HCT116 (cell line): ENCODE data around the gene OXGR1. TPM values are rescaled to one million over a fixed set of nuclear protein-coding genes. Genes with fewer than 3 reads are reported as not detected.

Experiments
- ATAC-seq: fragments of 200-7000 bp; cut with Tn5 transposase; 2 replicates; pipeline ENCODE4 v1.9.1; 2020; ENCODE audit warnings: mild to moderate bottlenecking, moderate library complexity
- BruUV-seq: library from RNA; stranded (reverse); fragments of 400-500 nt; replicated peaks from 2 replicates; lab custom pipeline; 2021; lab: Mats Ljungman, UMichigan
- CTCF ChIA-PET: fragments of 300-600 bp; sonication (Branson Sonifier 250); formaldehyde crosslinking; loops from one replicate; lab custom pipeline; 2021; ENCODE audit warnings: antibody characterized with exemption; lab: Charles Lee
- POLR2A ChIA-PET: fragments of 300-600, 350-600 bp; sonication (Branson Sonifier 250); formaldehyde crosslinking; loops from one replicate; lab custom pipeline; 2021; ENCODE audit warnings: antibody characterized with exemption; lab: Charles Lee
- RAD21 ChIA-PET, 2 experiments: fragments of 300-600 bp; sonication (Branson Sonifier 250); formaldehyde crosslinking; loops; one replicate each; lab custom pipeline; 2023; ENCODE audit warnings: low total read pairs in 2 of 2; ENCODE audit not compliant: uncharacterized antibody in 2 of 2, unreplicated experiment in 2 of 2, low non-redundant PET in 1 of 2; lab: Charles Lee
- DNase-seq: peaks from one replicate; pipeline ENCODE4 v3.0.0-alpha.2; 2010; ENCODE audit warnings: low read depth, low spot score
- H2AFZ ChIP-seq: fragments of 200-600 bp; shearing (Covaris generic), sonication (generic); 2 replicates; pipeline ENCODE4 v1.6.1; 2017; ENCODE audit warnings: low read depth, mixed run types, mixed read lengths, antibody characterized with exemption, low read length; ENCODE audit not compliant: poor library complexity, severe bottlenecking
- H3K27ac ChIP-seq: 2 replicates; pipeline ENCODE4 v1.5.1; 2012; ENCODE audit warnings: low read depth, low read length
- H3K27me3 ChIP-seq: fragments of 200-600 bp; sonication (generic); 2 replicates; pipeline ENCODE4 v1.6.1; 2016; ENCODE audit warnings: mixed run types, low read length, mixed read lengths; ENCODE audit not compliant: insufficient read depth
- H3K36me3 ChIP-seq, 2 experiments: fragments of 200-500 bp in 1 of 2; fragments of 200-600 bp in 1 of 2; sonication (Bioruptor generic) in 1 of 2; sonication (generic) in 1 of 2; 2 replicates each; pipeline versions ENCODE4 v1.5.1 to v1.6.1; 2014 to 2016; ENCODE audit warnings: low read length in 2 of 2, inconsistent platforms in 1 of 2, mixed read lengths in 1 of 2, mixed run types in 1 of 2; ENCODE audit not compliant: insufficient read depth in 2 of 2, control insufficient read depth in 1 of 2
- H3K4me1 ChIP-seq, 2 experiments: fragments of 200-600 bp in 1 of 2; sonication (generic) in 1 of 2; 2 replicates each; pipeline versions ENCODE4 v1.5.1 to v1.6.1; 2012 to 2017; ENCODE audit warnings: low read length in 2 of 2, inconsistent platforms in 1 of 2, mild to moderate bottlenecking in 1 of 2, mixed read lengths in 1 of 2, mixed run types in 1 of 2, moderate library complexity in 1 of 2; ENCODE audit not compliant: insufficient read depth in 2 of 2, control insufficient read depth in 1 of 2
- H3K4me2 ChIP-seq: fragments of 200-600 bp; sonication (generic); 2 replicates; pipeline ENCODE4 v1.6.1; 2017; ENCODE audit warnings: mixed run types, low read length, mixed read lengths
- H3K4me3 ChIP-seq, 2 experiments: fragments of 200-600 bp in 1 of 2; sonication (generic) in 1 of 2; replicated peaks in 1 of 2; 2 replicates each; pipeline ENCODE4 v1.5.1; 2011 to 2016; ENCODE audit warnings: low read length in 2 of 2, control low read depth in 1 of 2, low read depth in 1 of 2, mild to moderate bottlenecking in 1 of 2, mixed read lengths in 1 of 2, mixed run types in 1 of 2
- H3K79me2 ChIP-seq: fragments of 200-600 bp; sonication (generic); 2 replicates; pipeline ENCODE4 v1.6.1; 2017; ENCODE audit warnings: mild to moderate bottlenecking, mixed run types, low read length, moderate library complexity, mixed read lengths; ENCODE audit not compliant: insufficient read depth
- H3K9ac ChIP-seq: fragments of 200-600 bp; sonication (generic); 2 replicates; pipeline ENCODE4 v1.6.1; 2016; ENCODE audit warnings: low read length, mixed read lengths
- H3K9me2 ChIP-seq: fragments of 200-600 bp; sonication (generic), shearing (Covaris generic); 2 replicates; pipeline ENCODE4 v1.6.1; 2017; ENCODE audit warnings: mixed run types, mild to moderate bottlenecking, moderate library complexity; ENCODE audit not compliant: insufficient read depth
- H3K9me3 ChIP-seq, 2 experiments: fragments of 200-500 bp in 1 of 2; fragments of 200-600 bp in 1 of 2; sonication (Bioruptor generic) in 1 of 2; sonication (generic) in 1 of 2; 2 replicates each; pipeline ENCODE4 v1.6.1; 2014 to 2017; ENCODE audit warnings: low read length in 2 of 2, mixed read lengths in 2 of 2, inconsistent platforms in 1 of 2, low read depth in 1 of 2, mild to moderate bottlenecking in 1 of 2, mixed run types in 1 of 2, moderate library complexity in 1 of 2; ENCODE audit not compliant: control insufficient read depth in 1 of 2, insufficient read depth in 1 of 2
- H4K20me1 ChIP-seq: fragments of 200-600 bp; sonication (generic), shearing (Covaris generic); 2 replicates; pipeline ENCODE4 v1.6.1; 2017; ENCODE audit warnings: mixed run types, mild to moderate bottlenecking, moderate library complexity; ENCODE audit not compliant: insufficient read depth
- CTCF ChIP-seq, 3 experiments: fragments of 200-600 bp in 1 of 3; sonication (generic) in 1 of 3; IDR thresholded peaks in 2 of 3; conservative IDR thresholded peaks in 1 of 3; 2 replicates each; pipeline ENCODE4 v1.5.1; 2012 to 2017; ENCODE audit warnings: low read depth in 2 of 3, low read length in 2 of 3, antibody characterized with exemption in 1 of 3, borderline replicate concordance in 1 of 3, control low read depth in 1 of 3, mild to moderate bottlenecking in 1 of 3, mixed read lengths in 1 of 3, mixed run types in 1 of 3, moderate library complexity in 1 of 3; ENCODE audit not compliant: insufficient read depth in 1 of 3
- ELF1 ChIP-seq: IDR thresholded peaks from 2 replicates; pipeline ENCODE4 v1.6.1; 2012; ENCODE audit warnings: low read depth, borderline replicate concordance
- POLR2AphosphoS5 ChIP-seq: IDR thresholded peaks from 2 replicates; pipeline ENCODE4 v1.6.1; 2011; ENCODE audit warnings: mild to moderate bottlenecking, low read depth, low read length, moderate library complexity
- ZBTB33 ChIP-seq: IDR thresholded peaks from 2 replicates; pipeline ENCODE4 v1.6.1; 2011; ENCODE audit warnings: mild to moderate bottlenecking, low read length, moderate library complexity; ENCODE audit not compliant: insufficient replicate concordance; ENCODE audit errors: extremely low read depth
- intact Hi-C: fragments of 100-400 bp; cut with micrococcal nuclease; formaldehyde crosslinking; loops from 2 replicates; pipeline ENCODE4 v1.10.0; 2022
- total RNA-seq: library from RNA; stranded (reverse); gene quantifications from one replicate; pipeline ENCODE4 v1.2.1, GENCODE V29; 2021; ENCODE audit not compliant: unreplicated experiment

Gene OXGR1
- total RNA-seq, 1 experiment from 2014 or later: not detected

DNA sequence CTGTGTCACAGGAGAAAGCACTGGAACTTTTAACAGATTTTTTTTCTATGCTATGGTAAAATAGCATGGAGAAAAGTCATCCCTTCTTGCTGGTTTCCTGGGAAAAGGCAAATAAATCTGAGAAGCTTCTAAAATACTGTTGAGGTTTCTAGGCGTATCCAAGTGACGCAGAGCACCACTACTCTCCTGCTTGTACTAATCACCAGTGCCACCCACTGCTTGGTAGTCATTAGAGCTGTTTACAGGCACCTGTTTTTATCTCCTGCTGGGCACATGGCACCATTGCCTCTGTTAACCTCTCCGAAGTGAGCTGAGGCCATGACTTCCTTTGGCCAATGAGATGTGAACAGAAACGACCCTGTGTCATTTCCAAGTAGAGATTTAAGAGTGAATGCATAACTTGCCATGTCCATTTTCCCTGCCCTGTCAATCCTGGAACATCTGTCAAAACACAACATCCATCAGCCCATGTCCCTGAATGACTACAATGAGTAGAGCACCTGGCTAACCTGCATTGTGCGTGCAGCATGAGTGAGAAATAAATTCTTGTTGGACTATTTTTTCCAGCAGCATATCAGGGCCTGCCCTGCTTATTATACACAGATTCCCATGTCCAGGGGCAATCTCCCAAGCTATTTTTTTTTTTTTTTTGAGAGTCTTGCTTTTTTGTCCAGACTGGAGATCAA lies 17.3 kb upstream of the OXGR1 start:
- POLR2A ChIA-PET: no interaction called here
- no peak overlapping the region for H3K27ac ChIP-seq
- TF ChIP-seq ZBTB33 (no peak), POLR2AphosphoS5 (no peak)
- TF ChIP-seq, all 23 proteins: peak for 0
- Histone ChIP-seq H3K27me3 (no peaks in the 10 kb centered on the region), H3K9me3 (no peaks in the 10 kb centered on the region), H3K4me3 (no peak overlapping the region), H3K9me2 (no peaks in the 10 kb centered on the region), H2AFZ (no peak overlapping the region), H3K9ac (no peak overlapping the region), H3K4me2 (no peak overlapping the region), H3K4me1 (no peaks in the 10 kb centered on the region), H3K79me2 (no peaks in the 10 kb centered on the region), H4K20me1 (no peaks in the 10 kb centered on the region), H3K36me3 (no peaks in the 10 kb centered on the region)
- intact Hi-C loops: loop anchor here (10.0 kb wide), 1 partner anchor 493 kb away; no protein-coding TSS in a partner anchor
- DNase-seq (no peak), ATAC-seq (0 out of 2 replicates have a peak, but pooled peaks have one; percentile 30)
- ChIA-PET CTCF (interaction anchor here (0.6 kb wide), 1 partner anchor 342 kb away, joined by 3 read pairs; no protein-coding TSS in a partner anchor), RAD21 (no interaction called here)
- BruUV-seq: no TSS peak

DNA sequence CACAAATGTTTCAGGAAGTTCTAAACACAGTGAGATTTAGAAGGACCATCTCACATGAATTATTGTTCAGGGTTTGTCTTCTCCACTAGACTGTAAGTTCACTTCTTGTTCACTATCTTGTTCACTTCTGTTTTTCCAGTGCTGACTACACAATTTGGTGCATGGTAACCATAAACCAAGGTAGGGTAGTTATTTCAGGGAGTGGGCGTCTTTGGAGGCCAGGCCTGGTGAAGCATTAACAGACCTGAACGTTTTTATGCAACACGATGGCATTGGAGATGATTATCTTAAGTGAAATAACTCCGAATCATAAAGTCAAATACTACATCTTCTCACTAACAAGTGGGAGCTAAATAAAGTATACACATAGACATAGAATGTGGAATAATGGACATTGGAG lies 14.4 kb upstream of the OXGR1 start:
- no peaks in the 10 kb centered on the region for H3K79me2 ChIP-seq
- BruUV-seq: no TSS peak
- no peak overlapping the region for H3K9ac ChIP-seq
- intact Hi-C loops: no loop called here
- CTCF ChIA-PET: interaction anchor here (1.4 kb wide), 1 partner anchor 9 kb away, joined by 5 read pairs; no protein-coding TSS in a partner anchor
- TF ChIP-seq ELF1 (no peak), CTCF (IDR thresholded peaks at IDR 0.05 in 2 of 3, conservative IDR thresholded peaks at IDR 0.05 in 1 of 3; ENCODE audit: borderline replicate concordance in 1 of 3, insufficient read depth in 1 of 3, low read depth in 2 of 3, low read length in 2 of 3) (no peak)
- H3K4me1 ChIP-seq: peaks cover 4 to 9% of the 10 kb centered on the region in 2 experiments; a peak in 3 of 4 replicates
- H3K9me2 ChIP-seq: no peaks in the 10 kb centered on the region
- ATAC-seq: no peak
- no peaks in the 10 kb centered on the region for H3K36me3 ChIP-seq
- H2AFZ ChIP-seq: no peak overlapping the region
- H3K27ac ChIP-seq: no peak overlapping the region
- H4K20me1 ChIP-seq: no peaks in the 10 kb centered on the region
- no peak for DNase-seq
- RAD21 ChIA-PET: no interaction called here
- H3K4me2 ChIP-seq: no peak overlapping the region
- no peaks in the 10 kb centered on the region for H3K9me3 ChIP-seq
- no peak overlapping the region for H3K4me3 ChIP-seq
- POLR2A ChIA-PET: no interaction called here
- no peaks in the 10 kb centered on the region for H3K27me3 ChIP-seq
